SK-N-SH treated with all-trans-retinoic acid at 6 μM for 48 hours (cell line): Measurements from ENCODE around the gene VOPP1.

Experiments
- ATAC-seq: fragments of 200-7000 bp; cut with Tn5 transposase; 3 replicates; pipeline ENCODE4 v1.9.1; 2020; ENCODE audit warnings: mild to moderate bottlenecking, moderate library complexity
- ARNTL ChIP-seq: fragments of 450-650 bp; formaldehyde crosslinking; IDR thresholded peaks from 2 replicates; pipeline ENCODE4 v1.5.0; 2020; ENCODE audit warnings: low read depth, mild to moderate bottlenecking, moderate library complexity, borderline replicate concordance
- BACH2 ChIP-seq: fragments of 250-450 bp; sonication (Bioruptor Pico); IDR thresholded peaks from 2 replicates; pipeline ENCODE4 v1.9.0; 2021; ENCODE audit warnings: mild to moderate bottlenecking, borderline replicate concordance
- CSDC2 ChIP-seq: fragments of 250-450 bp; sonication (Bioruptor Pico); IDR thresholded peaks from 2 replicates; pipeline ENCODE4 v1.5.0; 2020; ENCODE audit warnings: mild to moderate bottlenecking, moderate library complexity
- ESRRG ChIP-seq: fragments of 250-450 bp; sonication (Bioruptor Pico); IDR thresholded peaks from 2 replicates; pipeline ENCODE4 v1.6.1; 2021; ENCODE audit warnings: mild to moderate bottlenecking
- GLIS3 ChIP-seq: fragments of 250-450 bp; sonication (Bioruptor Pico); IDR thresholded peaks from 2 replicates; pipeline ENCODE4 v1.5.0; 2020; ENCODE audit warnings: mild to moderate bottlenecking, moderate library complexity
- ISL1 ChIP-seq: fragments of 250-450 bp; sonication (Bioruptor Pico); IDR thresholded peaks from 2 replicates; pipeline ENCODE4 v2.1.2; 2022; ENCODE audit warnings: mild to moderate bottlenecking, moderate library complexity
- PPARA ChIP-seq: fragments of 250-450 bp; sonication (Bioruptor Pico); IDR thresholded peaks from 2 replicates; pipeline ENCODE4 v1.5.0; 2020; ENCODE audit warnings: mild to moderate bottlenecking, borderline replicate concordance
- TCF4 ChIP-seq: fragments of 250-450 bp; sonication (Bioruptor Pico); IDR thresholded peaks from 2 replicates; pipeline ENCODE4 v1.8.0; 2021; ENCODE audit warnings: mild to moderate bottlenecking, moderate library complexity, borderline replicate concordance
- TOX ChIP-seq: fragments of 250-450 bp; sonication (Bioruptor Pico); IDR thresholded peaks from 2 replicates; pipeline ENCODE4 v1.8.0; 2021; ENCODE audit warnings: mild to moderate bottlenecking, moderate library complexity, borderline replicate concordance
- ZC3H10 ChIP-seq: fragments of 250-450 bp; sonication (Bioruptor Pico); IDR thresholded peaks from 2 replicates; pipeline ENCODE4 v1.5.1; 2021; ENCODE audit warnings: mild to moderate bottlenecking, moderate library complexity
- ZFP3 ChIP-seq: fragments of 250-450 bp; sonication (Bioruptor Pico); IDR thresholded peaks from 2 replicates; pipeline ENCODE4 v1.5.0; 2020; ENCODE audit warnings: mild to moderate bottlenecking, moderate library complexity
- ZFP30 ChIP-seq: fragments of 450-650 bp; formaldehyde crosslinking; IDR thresholded peaks from 2 replicates; pipeline ENCODE4 v1.5.0; 2022; ENCODE audit warnings: mild to moderate bottlenecking, moderate library complexity
- ZNF565 ChIP-seq: fragments of 450-650 bp; formaldehyde crosslinking; conservative IDR thresholded peaks from 2 replicates; pipeline ENCODE4 v1.5.0; 2020; ENCODE audit warnings: low read depth, mild to moderate bottlenecking, moderate library complexity
- ZNF70 ChIP-seq: fragments of 450-650 bp; formaldehyde crosslinking; IDR thresholded peaks from 2 replicates; pipeline ENCODE4 v1.5.0; 2020; ENCODE audit warnings: mild to moderate bottlenecking, moderate library complexity
- TF ChIP-seq, protein P1 (sequence below): fragments of 250-450 bp; sonication (Bioruptor Pico); IDR thresholded peaks from 2 replicates; pipeline ENCODE4 v1.5.0; 2020; ENCODE audit warnings: mild to moderate bottlenecking, moderate library complexity
- TF ChIP-seq, protein P2 (sequence below): fragments of 250-450 bp; sonication (Bioruptor Pico); IDR thresholded peaks from 2 replicates; pipeline ENCODE4 v1.8.0; 2021; ENCODE audit warnings: low read depth, mild to moderate bottlenecking, moderate library complexity, borderline replicate concordance
- TF ChIP-seq, protein P3 (sequence below): fragments of 250-450 bp; sonication (Bioruptor Pico); IDR thresholded peaks from 2 replicates; pipeline ENCODE4 v1.8.0; 2020; ENCODE audit warnings: mild to moderate bottlenecking, moderate library complexity, borderline replicate concordance
- TF ChIP-seq, protein P4 (sequence below): fragments of 250-450 bp; sonication (Bioruptor Pico); IDR thresholded peaks from 2 replicates; pipeline ENCODE4 v1.5.1; 2021; ENCODE audit warnings: mild to moderate bottlenecking, moderate library complexity
- TF ChIP-seq, protein P5 (sequence below): fragments of 250-450 bp; sonication (Bioruptor Pico); IDR thresholded peaks from 2 replicates; pipeline ENCODE4 v1.5.1; 2020; ENCODE audit warnings: low read depth, mild to moderate bottlenecking, moderate library complexity

Gene VOPP1

DNA sequence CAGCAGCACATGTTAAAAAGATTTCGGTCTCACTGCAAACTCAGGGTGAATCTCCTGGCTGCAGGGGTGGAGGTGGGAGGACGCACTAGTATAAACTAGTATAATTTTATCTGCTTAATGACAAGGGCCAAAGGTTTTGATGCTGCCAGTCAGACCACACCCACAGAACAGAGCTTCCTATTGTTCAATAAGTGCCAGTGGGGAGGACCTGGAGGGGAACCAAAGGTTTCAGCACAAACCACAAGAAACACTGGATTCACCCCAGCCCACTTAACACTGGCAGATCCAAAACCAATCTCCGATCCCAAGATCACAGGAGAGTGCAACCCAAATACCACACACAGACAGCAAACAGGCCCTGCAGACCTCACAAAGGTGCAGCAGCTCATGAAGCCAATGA is 6.6 kb downstream of the VOPP1 start:
- TF ChIP-seq, protein P1, sequence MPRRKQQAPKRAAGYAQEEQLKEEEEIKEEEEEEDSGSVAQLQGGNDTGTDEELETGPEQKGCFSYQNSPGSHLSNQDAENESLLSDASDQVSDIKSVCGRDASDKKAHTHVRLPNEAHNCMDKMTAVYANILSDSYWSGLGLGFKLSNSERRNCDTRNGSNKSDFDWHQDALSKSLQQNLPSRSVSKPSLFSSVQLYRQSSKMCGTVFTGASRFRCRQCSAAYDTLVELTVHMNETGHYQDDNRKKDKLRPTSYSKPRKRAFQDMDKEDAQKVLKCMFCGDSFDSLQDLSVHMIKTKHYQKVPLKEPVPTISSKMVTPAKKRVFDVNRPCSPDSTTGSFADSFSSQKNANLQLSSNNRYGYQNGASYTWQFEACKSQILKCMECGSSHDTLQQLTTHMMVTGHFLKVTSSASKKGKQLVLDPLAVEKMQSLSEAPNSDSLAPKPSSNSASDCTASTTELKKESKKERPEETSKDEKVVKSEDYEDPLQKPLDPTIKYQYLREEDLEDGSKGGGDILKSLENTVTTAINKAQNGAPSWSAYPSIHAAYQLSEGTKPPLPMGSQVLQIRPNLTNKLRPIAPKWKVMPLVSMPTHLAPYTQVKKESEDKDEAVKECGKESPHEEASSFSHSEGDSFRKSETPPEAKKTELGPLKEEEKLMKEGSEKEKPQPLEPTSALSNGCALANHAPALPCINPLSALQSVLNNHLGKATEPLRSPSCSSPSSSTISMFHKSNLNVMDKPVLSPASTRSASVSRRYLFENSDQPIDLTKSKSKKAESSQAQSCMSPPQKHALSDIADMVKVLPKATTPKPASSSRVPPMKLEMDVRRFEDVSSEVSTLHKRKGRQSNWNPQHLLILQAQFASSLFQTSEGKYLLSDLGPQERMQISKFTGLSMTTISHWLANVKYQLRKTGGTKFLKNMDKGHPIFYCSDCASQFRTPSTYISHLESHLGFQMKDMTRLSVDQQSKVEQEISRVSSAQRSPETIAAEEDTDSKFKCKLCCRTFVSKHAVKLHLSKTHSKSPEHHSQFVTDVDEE (CRISPR knock-in tag): no peak
- no peak for TF ChIP-seq ZFP3 (CRISPR knock-in tag)
- TF ChIP-seq, protein P2, sequence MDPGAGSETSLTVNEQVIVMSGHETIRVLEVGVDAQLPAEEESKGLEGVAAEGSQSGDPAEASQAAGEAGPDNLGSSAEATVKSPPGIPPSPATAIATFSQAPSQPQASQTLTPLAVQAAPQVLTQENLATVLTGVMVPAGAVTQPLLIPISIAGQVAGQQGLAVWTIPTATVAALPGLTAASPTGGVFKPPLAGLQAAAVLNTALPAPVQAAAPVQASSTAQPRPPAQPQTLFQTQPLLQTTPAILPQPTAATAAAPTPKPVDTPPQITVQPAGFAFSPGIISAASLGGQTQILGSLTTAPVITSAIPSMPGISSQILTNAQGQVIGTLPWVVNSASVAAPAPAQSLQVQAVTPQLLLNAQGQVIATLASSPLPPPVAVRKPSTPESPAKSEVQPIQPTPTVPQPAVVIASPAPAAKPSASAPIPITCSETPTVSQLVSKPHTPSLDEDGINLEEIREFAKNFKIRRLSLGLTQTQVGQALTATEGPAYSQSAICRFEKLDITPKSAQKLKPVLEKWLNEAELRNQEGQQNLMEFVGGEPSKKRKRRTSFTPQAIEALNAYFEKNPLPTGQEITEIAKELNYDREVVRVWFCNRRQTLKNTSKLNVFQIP (CRISPR knock-in tag): no peak
- no peak for ATAC-seq

DNA sequence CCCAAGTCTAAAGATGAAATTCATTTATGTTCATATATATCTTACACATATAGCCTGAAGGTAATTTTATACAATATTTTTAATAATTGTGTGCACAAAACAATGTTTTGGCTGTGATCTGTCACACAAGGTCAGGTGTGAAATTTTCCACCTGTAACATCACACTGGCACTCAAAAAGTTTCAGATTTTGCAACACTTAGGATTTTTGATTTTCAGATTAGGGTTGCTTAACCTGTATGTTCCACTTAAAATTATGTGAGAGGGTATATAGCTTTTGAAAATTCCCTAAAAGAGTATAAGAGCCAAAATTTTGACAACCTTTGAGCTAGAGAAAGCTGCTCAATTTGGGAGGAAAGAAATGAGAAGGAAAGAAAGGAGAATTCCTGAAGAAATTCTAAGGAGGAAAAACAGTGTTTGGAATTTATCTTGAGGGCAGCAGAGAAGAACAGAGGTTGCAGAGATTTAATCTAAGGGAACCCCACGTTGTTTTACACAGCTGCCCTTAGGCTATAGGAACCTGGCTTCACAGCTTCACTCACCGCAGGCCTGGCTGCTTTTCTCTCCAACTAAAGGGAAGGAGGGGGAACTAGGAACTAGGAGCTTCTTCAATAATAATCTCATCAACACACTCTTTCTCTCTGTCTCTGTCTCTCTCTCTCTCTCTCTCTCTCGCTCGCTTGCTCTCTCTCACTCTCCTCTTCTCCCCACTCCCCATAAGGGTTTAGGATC is 8.5 kb downstream of the VOPP1 start:
- TF ChIP-seq CSDC2 (CRISPR knock-in tag) (no peak), ZFP3 (CRISPR knock-in tag) (no peak), ZNF70 (CRISPR knock-in tag) (no peak), ESRRG (CRISPR knock-in tag) (no peak), PPARA (CRISPR knock-in tag) (no peak), ZNF565 (no peak), ZC3H10 (CRISPR knock-in tag) (no peak), GLIS3 (CRISPR knock-in tag) (no peak), ARNTL (no peak), TOX (CRISPR knock-in tag) (no peak), BACH2 (CRISPR knock-in tag) (no peak), TCF4 (CRISPR knock-in tag) (no peak), ISL1 (no peak), ZFP30 (CRISPR knock-in tag) (no peak)
- TF ChIP-seq, protein P2 (CRISPR knock-in tag): no peak
- TF ChIP-seq, protein P3, sequence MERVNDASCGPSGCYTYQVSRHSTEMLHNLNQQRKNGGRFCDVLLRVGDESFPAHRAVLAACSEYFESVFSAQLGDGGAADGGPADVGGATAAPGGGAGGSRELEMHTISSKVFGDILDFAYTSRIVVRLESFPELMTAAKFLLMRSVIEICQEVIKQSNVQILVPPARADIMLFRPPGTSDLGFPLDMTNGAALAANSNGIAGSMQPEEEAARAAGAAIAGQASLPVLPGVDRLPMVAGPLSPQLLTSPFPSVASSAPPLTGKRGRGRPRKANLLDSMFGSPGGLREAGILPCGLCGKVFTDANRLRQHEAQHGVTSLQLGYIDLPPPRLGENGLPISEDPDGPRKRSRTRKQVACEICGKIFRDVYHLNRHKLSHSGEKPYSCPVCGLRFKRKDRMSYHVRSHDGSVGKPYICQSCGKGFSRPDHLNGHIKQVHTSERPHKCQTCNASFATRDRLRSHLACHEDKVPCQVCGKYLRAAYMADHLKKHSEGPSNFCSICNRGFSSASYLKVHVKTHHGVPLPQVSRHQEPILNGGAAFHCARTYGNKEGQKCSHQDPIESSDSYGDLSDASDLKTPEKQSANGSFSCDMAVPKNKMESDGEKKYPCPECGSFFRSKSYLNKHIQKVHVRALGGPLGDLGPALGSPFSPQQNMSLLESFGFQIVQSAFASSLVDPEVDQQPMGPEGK (CRISPR knock-in tag): no peak
- TF ChIP-seq, protein P4, sequence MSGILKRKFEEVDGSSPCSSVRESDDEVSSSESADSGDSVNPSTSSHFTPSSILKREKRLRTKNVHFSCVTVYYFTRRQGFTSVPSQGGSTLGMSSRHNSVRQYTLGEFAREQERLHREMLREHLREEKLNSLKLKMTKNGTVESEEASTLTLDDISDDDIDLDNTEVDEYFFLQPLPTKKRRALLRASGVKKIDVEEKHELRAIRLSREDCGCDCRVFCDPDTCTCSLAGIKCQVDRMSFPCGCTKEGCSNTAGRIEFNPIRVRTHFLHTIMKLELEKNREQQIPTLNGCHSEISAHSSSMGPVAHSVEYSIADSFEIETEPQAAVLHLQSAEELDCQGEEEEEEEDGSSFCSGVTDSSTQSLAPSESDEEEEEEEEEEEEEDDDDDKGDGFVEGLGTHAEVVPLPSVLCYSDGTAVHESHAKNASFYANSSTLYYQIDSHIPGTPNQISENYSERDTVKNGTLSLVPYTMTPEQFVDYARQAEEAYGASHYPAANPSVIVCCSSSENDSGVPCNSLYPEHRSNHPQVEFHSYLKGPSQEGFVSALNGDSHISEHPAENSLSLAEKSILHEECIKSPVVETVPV (CRISPR knock-in tag): no peak
- TF ChIP-seq, protein P5, sequence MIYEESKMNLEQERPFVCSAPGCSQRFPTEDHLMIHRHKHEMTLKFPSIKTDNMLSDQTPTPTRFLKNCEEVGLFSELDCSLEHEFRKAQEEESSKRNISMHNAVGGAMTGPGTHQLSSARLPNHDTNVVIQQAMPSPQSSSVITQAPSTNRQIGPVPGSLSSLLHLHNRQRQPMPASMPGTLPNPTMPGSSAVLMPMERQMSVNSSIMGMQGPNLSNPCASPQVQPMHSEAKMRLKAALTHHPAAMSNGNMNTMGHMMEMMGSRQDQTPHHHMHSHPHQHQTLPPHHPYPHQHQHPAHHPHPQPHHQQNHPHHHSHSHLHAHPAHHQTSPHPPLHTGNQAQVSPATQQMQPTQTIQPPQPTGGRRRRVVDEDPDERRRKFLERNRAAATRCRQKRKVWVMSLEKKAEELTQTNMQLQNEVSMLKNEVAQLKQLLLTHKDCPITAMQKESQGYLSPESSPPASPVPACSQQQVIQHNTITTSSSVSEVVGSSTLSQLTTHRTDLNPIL: no peak
- TF ChIP-seq, protein P1 (CRISPR knock-in tag): no peak
- no peak for ATAC-seq
